ENCODE data around the gene NOP14. TPM values are rescaled to one million over a fixed set of nuclear protein-coding genes. Genes with fewer than 3 reads are reported as not detected.

Gene NOP14
- total RNA-seq, 1 donor from 2014 or later, result 28.5 TPM

DNA sequence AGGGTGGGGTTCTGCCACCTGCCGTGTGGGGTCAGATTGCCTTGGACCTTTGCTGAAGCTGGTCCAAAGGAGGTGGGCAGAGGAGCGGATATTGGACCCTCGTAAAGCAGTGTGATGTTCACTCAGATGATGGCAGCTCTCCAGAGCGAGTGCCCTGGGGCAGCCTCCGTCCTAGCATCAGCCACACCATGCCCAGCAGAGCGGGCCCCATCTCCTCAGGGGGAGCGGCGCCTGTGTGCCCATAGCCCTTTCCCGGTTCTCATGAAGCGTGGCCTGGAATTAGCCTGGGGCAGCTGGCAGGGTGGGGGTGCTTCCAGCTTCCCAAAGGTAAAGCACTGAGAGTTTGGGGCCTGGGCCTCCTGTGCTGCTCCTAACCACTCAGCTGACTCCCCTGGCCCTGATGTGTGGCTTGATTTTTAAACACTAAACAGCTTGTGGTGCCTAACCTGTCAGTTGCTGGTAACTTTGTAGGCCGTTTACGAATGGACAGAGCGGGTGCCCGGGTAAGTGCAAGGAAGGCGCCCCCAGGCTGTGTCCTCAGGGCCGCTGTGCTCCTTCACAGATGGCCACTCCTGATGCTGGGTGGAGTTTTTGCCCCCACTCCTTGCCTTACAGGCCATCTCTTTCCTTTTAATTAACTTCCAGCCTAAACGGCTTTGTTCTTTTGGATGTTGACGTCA, 36.0 kb downstream of the NOP14 start:
- TF ChIP-seq, protein P1, sequence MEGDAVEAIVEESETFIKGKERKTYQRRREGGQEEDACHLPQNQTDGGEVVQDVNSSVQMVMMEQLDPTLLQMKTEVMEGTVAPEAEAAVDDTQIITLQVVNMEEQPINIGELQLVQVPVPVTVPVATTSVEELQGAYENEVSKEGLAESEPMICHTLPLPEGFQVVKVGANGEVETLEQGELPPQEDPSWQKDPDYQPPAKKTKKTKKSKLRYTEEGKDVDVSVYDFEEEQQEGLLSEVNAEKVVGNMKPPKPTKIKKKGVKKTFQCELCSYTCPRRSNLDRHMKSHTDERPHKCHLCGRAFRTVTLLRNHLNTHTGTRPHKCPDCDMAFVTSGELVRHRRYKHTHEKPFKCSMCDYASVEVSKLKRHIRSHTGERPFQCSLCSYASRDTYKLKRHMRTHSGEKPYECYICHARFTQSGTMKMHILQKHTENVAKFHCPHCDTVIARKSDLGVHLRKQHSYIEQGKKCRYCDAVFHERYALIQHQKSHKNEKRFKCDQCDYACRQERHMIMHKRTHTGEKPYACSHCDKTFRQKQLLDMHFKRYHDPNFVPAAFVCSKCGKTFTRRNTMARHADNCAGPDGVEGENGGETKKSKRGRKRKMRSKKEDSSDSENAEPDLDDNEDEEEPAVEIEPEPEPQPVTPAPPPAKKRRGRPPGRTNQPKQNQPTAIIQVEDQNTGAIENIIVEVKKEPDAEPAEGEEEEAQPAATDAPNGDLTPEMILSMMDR (IDR thresholded peaks at IDR 0.05; ENCODE audit: unreplicated experiment), result no peak
- H3K27ac Mint-ChIP-seq, result no peak overlapping the region
- peak in 1 of 2 experiments; percentile 4 for DNase-seq (ENCODE audit: low spot score in 2 of 2, unreplicated experiment in 2 of 2)
- no peaks in the 10 kb centered on the region for H3K9me3 Mint-ChIP-seq
- no peaks in the 10 kb centered on the region for H3K27me3 Mint-ChIP-seq (ENCODE audit: low read depth)
- peaks cover 30% of the 10 kb centered on the region for H3K36me3 Mint-ChIP-seq
- no peaks in the 10 kb centered on the region for H3K4me1 Mint-ChIP-seq
- H3K4me3 Mint-ChIP-seq, result no peak overlapping the region

DNA sequence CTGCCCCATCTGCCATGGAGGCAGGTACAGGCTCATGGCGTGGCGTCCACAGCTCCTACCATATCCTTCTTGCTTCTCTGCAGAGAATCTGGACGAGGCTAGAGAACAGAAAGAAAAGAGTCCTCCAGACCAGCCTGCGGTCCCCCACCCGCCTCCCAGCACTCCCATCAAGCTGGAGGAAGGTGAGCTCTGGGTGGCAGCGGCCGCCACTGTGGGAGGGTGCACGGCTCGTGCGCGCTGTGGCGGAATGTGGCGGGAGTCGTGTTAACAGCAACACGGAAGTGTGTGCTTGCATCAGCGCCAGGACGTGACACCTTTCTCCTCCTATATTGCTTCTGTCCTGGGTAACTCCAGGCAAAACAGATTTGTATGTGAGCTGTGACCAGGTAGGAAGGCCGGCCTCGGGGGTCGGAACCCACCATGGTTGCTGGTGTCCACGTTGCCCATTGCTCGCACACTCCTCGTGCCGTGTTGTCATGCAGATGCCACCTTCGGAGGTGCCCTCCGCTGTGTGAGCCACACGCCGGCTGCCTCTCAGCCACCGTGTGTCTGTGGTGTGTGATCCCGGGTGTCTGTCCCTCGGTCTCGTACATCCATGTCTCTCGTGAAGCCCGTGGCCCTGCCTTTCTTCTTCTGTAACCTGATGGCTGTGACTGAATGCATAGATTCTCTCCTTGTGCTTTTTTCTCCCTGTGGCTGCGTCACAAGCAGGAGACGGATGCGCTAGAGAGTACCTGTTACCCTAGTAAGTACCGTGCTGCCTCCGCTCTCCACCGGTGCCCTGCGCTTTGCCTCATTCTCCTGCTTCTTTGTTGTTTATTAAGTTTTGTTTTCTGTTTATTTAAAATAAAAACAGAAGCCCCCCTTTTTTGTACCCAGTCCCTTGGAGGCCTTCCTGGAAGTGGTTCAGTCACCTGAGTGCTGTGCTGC, 37.0 kb downstream of the NOP14 start:
- H3K36me3 Mint-ChIP-seq, result peaks cover 38% of the 10 kb centered on the region
- H3K4me3 Mint-ChIP-seq, result no peak overlapping the region
- no peak overlapping the region for H3K27ac Mint-ChIP-seq

DNA sequence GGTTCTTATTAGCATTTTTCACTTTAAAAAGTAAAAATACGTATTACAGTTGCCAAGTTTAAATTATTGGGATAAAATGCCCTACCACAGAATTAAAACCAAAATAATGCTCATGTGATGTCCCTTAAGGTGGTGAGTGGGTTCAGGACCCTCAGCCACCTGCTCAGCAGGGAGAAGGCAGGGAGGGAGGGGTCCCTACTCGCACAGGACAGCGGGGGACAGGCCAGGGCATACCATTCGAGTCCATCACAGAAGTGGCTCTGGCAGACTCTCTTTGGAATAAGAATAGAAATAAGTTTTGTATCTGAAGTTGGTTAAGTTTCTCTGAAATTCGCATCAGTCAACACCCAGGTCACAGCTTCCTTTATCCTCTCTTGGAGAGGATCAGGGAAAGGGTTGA, 37.7 kb downstream of the NOP14 start:
- H3K4me1 Mint-ChIP-seq, result no peaks in the 10 kb centered on the region
- H3K9me3 Mint-ChIP-seq, result peaks cover 4% of the 10 kb centered on the region
- DNase-seq (ENCODE audit: low spot score in 2 of 2, unreplicated experiment in 2 of 2), result no peak
- H3K4me3 Mint-ChIP-seq, result no peak overlapping the region
- no peaks in the 10 kb centered on the region for H3K27me3 Mint-ChIP-seq (ENCODE audit: low read depth)
- peaks cover 43% of the 10 kb centered on the region for H3K36me3 Mint-ChIP-seq
- no peak overlapping the region for H3K27ac Mint-ChIP-seq
- TF ChIP-seq, protein P1 (IDR thresholded peaks at IDR 0.05; ENCODE audit: unreplicated experiment), result no peak

More for the DNA sequence above, 37.0 kb downstream of the NOP14 start:
- H3K4me1 Mint-ChIP-seq, result no peaks in the 10 kb centered on the region
- H3K27me3 Mint-ChIP-seq (ENCODE audit: low read depth), result no peaks in the 10 kb centered on the region
- H3K9me3 Mint-ChIP-seq, result no peaks in the 10 kb centered on the region
- TF ChIP-seq, protein P1 (IDR thresholded peaks at IDR 0.05; ENCODE audit: unreplicated experiment), result no peak
- DNase-seq (ENCODE audit: low spot score in 2 of 2, unreplicated experiment in 2 of 2), result peak in 1 of 2 experiments; percentile 12

DNA sequence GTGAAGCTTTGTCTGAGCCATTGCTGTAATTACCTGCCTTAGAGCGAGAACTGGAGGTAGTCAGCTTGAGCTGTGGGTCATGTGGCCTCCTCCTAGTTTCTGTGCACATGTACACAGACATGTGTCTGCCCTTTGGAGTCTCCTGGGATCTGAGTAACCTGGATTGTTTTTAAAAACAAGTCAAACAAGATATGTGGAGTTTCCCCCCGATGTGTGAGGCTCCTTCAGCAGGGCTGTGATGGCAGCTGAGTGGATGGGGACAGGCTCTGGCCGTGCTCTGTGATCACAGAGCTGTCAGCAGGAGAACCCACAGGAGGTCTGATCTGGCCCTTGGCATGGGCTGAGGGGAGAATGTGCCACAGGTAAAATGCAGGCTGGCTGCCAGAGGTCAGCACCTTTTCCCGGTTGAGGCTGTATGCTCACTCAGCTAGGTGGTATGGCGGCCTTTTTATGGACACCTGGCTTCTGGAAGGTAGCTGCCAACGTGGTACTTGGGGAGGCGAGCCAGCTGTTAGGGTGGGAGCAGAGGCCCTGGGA, 38.4 kb downstream of the NOP14 start:
- TF ChIP-seq, protein P1 (IDR thresholded peaks at IDR 0.05; ENCODE audit: unreplicated experiment), result no peak
- DNase-seq (ENCODE audit: low spot score in 2 of 2, unreplicated experiment in 2 of 2), result peak in 1 of 2 experiments; percentile 6
- Mint-ChIP-seq H3K36me3 (peaks cover 50% of the 10 kb centered on the region), H3K4me3 (no peak overlapping the region), H3K27ac (peak overlapping the region; percentile 9), H3K27me3 (ENCODE audit: low read depth) (no peaks in the 10 kb centered on the region), H3K4me1 (no peaks in the 10 kb centered on the region), H3K9me3 (peaks cover 10% of the 10 kb centered on the region)

DNA sequence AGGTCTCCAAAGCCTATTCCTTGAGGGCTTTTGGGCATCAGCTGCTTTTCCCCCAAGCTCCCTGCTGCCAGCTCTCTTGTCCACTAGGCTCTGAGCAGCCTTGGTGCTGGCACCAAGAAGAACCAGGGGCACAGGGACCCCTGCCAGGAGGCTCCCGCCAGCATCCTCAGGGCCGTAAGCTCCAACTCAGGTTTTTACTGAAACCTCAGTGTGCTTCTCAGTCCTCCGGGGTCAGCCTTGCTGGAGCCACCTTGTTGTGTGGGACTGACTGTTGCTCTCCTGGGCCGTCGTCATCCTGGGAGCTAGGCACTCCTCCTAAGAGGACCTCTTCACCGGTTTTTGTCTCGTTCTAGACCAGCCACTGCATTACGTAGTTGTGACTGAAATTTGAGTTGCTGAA, 38.9 kb downstream of the NOP14 start:
- H3K27me3 Mint-ChIP-seq (ENCODE audit: low read depth), result no peaks in the 10 kb centered on the region
- H3K4me3 Mint-ChIP-seq, result no peak overlapping the region
- no peak overlapping the region for H3K27ac Mint-ChIP-seq
- TF ChIP-seq, protein P1 (IDR thresholded peaks at IDR 0.05; ENCODE audit: unreplicated experiment), result no peak
- peaks cover 16% of the 10 kb centered on the region for H3K9me3 Mint-ChIP-seq
- peaks cover 55% of the 10 kb centered on the region for H3K36me3 Mint-ChIP-seq
- H3K4me1 Mint-ChIP-seq, result no peaks in the 10 kb centered on the region
- peak in 1 of 2 experiments; percentile 1 for DNase-seq (ENCODE audit: low spot score in 2 of 2, unreplicated experiment in 2 of 2)

All from mesothelial cell of epicardium (in vitro differentiated cells).